Tibial nerve (tissue), 3 donors: ENCODE results near the gene AK8.

Source experiments
- POLR2A ChIP-seq, 2 donors: fragments of 450-650 bp; IDR thresholded peaks; one replicate each; pipeline ENCODE4 v1.6.1; 2017; ENCODE audit warnings: antibody characterized with exemption in 2 of 2, mild to moderate bottlenecking in 2 of 2, moderate library complexity in 2 of 2
- TF ChIP-seq, protein P1 (sequence below), 5 experiments: fragments of 200-600 bp in 3 of 5; fragments of 450-650 bp in 2 of 5; sonication (generic) in 3 of 5; IDR thresholded peaks; one replicate each; pipeline ENCODE4 v1.5.1; 2016 to 2019; ENCODE audit warnings: antibody characterized with exemption in 5 of 5, mild to moderate bottlenecking in 3 of 5, moderate library complexity in 2 of 5

DNA sequence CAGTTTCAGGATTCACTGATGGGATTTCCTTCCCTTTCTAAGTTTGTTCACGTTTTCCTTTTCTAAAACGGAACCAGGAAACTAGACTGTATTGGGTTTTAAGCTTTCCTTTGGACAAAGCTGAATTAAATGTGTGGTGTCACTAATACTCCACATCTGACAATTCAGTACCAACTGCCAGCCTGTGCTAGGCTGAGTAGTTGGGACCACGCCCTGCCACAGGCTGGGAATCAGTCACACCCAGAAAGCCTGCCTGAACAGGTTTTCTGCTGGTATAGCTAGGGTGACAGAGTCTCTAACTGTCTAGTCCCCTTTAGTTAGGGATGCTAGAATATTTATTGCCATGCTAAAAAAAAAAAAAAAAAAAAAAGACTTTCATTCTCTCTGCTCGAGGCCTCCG is 16.3 kb upstream of the AK8 start:
- TF ChIP-seq POLR2A (IDR thresholded peaks at IDR 0.05), result no peak
- TF ChIP-seq, protein P1, sequence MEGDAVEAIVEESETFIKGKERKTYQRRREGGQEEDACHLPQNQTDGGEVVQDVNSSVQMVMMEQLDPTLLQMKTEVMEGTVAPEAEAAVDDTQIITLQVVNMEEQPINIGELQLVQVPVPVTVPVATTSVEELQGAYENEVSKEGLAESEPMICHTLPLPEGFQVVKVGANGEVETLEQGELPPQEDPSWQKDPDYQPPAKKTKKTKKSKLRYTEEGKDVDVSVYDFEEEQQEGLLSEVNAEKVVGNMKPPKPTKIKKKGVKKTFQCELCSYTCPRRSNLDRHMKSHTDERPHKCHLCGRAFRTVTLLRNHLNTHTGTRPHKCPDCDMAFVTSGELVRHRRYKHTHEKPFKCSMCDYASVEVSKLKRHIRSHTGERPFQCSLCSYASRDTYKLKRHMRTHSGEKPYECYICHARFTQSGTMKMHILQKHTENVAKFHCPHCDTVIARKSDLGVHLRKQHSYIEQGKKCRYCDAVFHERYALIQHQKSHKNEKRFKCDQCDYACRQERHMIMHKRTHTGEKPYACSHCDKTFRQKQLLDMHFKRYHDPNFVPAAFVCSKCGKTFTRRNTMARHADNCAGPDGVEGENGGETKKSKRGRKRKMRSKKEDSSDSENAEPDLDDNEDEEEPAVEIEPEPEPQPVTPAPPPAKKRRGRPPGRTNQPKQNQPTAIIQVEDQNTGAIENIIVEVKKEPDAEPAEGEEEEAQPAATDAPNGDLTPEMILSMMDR (IDR thresholded peaks at IDR 0.05), result no peak
